IPS-NIHi7 (cell line): ENCODE measurements around the gene SERPINA5.
A peak's percentile ranks its signal among the peaks of the same experiment; 100 is the strongest.

Experiments
- DNase-seq: peaks from one replicate; pipeline ENCODE4 v3.0.0; 2012; ENCODE audit warnings: mixed read lengths; ENCODE audit errors: extremely low spot score

The SERPINA5 gene, protein sequence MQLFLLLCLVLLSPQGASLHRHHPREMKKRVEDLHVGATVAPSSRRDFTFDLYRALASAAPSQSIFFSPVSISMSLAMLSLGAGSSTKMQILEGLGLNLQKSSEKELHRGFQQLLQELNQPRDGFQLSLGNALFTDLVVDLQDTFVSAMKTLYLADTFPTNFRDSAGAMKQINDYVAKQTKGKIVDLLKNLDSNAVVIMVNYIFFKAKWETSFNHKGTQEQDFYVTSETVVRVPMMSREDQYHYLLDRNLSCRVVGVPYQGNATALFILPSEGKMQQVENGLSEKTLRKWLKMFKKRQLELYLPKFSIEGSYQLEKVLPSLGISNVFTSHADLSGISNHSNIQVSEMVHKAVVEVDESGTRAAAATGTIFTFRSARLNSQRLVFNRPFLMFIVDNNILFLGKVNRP

DNA sequence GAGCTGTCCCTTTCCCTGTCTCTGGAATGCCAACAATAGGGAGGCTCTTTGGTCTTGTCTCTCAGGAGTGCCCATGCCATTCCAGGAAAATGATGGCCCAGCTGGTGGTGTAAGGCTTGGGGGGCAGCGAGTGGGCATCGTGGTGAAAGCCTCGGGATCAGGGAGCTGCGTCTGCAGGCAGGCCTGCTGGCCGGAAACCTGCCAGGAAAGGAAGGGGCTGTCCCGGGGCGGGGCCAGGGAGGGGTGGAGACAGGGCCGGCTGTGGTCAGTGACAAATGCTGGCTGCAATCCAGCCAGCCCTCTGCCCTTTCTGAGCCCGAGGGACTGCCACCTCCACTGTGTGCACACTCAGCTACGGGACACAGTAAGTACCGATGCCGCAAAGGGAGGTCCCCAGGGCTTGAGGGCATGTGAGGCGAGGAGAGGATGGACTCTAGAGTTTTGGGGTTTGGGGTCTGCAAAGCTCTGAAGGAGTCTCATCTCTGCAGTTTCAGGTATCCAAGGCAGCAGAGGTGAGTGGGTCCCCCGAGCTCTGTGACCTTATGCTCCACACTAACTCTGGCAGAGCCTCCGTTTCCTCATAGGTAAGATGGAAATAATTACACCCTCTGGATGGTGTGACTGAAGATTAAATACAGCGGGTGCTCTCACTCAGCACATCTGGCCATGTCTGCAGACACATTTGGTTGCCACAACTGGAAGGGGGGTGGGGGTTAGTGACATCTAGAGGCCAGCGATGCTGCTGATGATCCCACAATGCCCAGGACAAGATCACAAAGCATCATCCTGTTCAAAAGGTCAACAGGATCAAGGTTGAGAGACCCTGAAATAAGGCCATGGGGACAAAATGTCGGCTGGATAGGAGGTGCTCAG is at the start of gene SERPINA5:
SERPINA5 (plus strand) TSS at position 300 of the 873 bp plus-strand sequence. CDS start 5,937 bp downstream, outside the sequence.
- DNase-seq, result peak; percentile 79

DNA sequence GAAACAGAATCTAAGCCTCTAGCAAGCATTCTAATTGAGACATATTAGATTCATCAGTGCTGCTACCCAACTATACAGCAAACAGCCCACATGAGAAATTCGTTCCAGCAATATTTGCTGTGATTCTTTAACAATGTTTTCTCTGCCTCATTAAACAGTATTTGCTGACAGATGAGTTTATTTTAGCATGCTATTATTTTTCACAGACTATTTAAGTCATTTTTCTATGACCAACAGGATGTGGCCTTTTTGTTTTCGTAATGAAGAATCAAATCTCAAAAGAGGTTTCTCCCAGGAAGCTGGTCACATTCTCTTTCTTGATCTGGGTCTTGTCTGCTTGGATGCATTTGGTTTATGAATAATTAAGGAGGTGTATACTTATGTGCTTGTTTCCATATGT is 48.8 kb upstream of the SERPINA5 start:
- no peak for DNase-seq

DNA sequence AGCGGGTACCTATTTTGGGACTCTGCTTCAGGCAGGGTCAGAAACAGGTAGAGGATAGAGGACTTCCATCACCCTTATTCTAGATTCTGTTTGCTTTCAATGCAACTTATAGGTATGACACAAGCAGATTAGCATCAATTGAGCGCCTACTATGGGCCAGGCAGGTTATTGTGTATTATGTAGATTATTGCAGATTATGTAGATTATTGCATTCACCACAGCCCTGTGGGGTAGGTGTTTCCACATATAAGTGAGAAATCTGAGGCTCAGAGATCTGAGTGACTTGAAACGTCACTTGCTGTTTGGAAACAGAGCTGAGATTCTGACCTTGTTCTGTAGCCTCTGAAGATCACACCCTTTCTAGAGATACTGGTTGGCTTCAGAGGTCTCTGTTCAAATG is 45.7 kb upstream of the SERPINA5 start:
- DNase-seq, result no peak

DNA sequence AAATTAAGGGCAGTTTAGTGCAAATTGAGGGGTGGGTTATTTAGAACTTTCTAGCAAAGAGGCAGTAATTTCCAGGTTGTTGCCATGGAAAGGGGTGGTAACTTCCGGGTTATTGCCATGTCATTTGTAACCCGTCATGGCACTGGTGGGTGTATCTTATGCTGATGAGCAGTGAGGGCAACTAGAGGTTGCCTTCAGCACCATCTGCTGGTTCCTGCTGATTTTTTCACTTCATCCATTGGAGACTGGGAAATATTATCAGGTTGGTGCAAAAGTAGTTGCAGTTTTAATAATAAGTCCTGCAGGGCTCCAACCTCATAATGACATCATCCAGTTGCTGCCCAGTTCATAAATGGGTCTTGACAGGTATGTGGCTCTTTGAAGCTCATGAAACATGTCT is 44.4 kb upstream of the SERPINA5 start:
- no peak for DNase-seq

DNA sequence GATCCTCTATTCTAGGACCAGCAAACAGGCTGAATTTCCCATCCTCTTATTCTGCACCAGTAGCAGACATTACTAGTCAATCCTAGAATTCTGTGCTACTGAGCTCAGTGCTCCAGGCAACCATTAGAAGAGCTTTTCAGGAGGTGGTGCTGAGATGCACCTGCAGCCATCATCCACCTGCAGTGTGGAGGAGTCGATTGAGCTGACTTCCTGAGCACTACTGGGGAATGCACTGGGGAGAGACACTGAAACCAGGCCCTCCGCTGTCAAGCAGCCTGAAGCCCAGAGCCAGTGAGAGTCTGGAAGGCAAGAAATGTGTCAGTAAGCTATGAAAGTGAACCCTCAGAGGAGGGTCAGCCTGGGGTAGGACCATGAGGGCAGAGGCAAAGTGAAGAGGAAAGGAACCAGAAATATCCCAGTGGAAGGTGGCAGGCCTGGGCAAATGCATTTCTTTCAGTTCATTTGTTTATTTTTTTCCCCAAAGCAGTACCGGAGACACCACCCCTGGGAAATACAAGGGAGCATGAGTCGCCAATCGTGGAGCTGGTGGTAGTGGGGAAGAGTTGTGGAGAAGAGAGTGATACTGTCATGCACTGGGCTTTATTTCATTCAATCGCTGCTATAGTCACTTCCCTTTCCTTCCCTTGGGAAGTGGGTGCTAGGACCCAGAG is 43.0 kb upstream of the SERPINA5 start:
- no peak for DNase-seq

DNA sequence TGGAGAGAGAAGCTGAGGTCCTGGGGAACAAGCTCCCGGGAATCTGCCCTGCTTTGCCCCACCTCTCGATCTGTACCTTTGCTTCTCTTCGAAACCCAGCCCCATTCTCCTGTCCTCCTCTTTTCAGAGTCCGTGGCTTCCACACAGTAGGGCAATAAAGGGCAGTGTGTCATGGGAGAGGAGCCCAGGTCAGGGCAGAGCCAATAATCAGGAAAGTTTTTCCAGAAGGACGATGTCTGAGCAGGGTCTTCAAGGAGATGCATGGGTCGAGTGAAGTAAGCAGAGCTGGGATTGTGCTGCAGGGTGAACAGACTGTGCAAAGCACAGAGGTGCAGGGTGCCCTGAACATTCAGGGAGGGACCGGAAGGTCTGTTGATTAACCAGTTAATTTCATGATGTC is 42.0 kb upstream of the SERPINA5 start:
- no peak for DNase-seq

DNA sequence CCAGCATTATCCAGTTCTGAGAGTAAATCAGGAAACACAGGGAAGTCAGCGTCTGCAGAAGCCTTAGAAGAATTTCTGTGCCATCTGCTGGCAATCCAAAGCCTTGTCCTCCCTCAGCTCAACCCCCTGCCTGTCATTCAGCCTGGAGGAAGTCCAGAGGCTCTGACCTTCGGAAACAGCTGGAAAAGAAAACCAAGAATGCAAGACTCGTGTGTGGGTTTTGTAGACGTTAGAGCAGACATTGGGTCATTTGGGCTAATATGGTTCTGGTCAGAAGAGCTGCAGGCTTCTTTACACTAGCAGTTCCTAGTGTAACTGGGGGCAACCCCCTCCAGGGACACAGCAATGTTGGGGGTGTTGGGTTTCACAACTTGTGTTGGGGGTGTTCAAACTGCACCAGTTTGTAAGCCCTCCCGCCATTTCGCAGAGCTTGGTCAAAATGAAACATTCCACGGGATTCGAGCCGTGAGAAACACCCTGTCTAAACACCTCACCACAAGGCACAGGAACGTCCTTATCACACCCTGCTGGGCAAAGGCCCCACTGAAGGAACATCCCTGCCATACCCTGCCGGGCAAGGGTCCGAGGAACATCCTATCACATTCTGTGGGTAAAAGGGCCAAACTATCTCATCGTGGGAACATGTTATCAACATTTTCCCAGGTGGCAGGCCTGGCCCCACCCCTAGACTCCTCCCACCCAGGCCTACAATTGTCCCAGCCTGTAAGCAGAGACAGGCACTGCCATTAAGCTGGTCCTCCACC is 41.0 kb upstream of the SERPINA5 start:
- no peak for DNase-seq

DNA sequence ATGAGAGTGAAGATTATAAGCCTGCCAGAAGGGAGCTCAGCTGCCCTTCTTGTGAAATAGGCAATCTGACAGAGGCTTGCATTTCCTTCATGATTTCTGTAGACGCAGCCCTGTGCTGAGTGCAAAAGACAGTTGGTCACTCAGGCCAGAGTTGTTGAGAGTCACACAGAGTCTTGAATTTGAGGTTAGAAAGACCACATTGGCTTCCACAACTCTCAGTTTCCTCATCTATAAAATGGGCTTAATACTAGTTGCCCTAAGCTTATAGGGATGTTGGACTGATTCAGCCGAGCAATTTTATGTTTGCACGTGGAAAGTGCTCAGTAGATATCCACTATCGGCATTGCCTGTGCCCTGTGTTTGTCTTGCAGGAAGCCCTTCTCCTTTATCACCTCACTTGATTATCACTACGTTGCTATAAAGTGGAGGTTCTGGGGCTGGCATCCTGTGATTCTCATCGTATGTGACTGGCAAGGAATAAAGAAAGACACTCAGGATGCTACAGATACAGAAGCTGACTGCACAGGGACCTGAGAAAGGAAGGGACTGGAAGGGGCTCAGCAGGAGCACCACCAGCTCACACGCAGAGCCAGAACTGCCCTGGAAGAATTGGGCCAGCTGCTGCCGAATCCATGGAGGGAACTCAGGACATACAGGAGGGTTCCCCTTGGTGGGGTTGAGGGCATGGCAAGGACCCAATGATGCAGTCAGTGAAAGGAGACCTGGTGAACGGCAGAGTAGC is 39.8 kb upstream of the SERPINA5 start:
- DNase-seq, result no peak

DNA sequence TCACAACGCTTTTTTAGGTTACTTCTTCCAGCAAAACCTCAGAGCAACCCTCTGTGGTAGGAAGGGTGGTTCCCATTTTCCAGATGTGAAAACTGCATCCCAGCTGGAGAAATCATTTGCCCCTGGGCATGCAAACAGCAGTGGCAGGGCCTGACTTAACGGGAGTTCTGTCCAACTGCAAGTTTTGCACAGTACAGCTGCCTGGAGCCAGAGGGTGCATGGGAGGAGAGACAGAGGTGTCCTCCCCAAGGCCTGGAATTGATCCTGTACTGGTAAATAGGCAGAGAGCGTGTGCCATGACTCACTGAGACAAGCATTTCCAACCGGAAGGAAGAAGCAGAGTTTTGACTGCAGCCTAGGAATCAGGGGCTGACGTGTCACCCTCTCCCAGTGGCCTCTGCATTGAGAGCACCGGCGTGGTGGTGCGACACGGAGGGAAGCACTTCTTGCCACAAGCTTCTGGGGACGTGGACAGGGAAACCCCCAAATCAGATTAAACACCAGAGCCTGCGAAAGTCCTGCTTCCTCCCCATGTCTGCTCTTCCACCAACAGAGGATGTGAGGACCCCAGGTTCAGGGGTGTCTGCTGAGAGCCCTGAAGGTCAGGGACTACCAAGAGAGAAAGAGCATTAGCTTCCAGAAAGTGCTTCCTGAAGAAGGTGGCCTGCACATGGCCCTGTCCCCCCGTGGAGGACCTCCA is 39.0 kb upstream of the SERPINA5 start:
- no peak for DNase-seq

DNA sequence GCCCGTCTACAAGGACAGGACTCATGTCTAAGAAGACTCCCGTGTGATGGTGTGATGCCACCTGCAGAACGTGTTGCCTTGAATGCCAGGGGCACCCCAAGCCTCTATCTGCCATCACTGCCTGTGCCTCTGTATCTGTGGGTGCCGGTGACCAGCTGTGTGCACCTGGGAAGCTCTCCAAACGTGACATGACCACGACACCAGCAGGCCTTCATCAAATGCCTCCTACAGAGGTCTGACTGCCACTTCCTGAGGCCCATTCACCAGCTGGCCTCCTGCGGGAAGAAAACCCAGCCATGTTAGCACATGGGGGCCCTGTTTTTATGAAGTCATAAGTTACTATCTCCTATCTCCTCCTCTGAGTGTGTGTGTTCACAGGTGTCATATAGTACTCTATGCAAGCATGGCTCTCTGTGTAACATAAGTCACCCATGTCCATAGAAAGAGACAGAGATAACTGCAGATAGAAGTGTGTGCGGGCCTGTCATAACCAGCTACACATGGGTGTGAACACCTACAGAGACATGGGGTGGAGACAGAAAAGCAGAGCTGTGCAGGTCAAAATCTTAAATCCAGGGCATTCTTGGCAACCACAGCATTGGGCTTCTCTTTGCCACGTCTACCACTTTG is 38.3 kb upstream of the SERPINA5 start:
- DNase-seq, result no peak

DNA sequence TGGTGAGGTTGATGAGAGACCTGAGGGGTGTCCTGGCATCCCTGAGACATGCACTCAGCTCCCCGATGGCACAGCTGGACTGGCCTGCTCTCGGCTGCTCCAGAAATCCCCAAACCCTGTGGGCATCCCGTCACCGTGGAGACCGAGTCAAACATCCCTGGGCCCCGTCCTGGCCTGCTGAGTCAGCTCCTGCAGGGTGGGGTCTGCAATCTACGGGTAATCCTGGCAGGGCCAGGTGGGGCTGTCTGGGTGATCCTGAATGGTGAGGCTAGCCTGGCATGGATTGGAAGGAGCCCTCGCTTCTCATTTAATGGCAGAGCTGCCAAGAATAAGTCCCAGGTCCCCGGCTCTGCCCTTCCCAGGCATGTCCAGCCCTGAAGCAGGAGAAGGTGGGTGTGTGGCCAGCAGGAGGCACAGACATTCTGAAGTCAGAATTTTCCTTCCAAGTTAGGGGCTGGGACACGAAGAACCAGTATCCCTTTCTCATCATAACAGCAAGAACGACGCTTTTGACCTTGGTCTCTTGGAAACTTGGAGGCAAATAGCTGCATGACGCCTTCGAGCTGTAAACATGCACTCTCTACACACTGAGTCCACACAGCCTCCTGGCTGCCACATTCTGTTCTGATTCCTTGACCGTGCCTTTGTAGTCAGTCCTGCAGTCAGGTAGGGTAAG is 37.6 kb upstream of the SERPINA5 start:
- DNase-seq, result no peak

DNA sequence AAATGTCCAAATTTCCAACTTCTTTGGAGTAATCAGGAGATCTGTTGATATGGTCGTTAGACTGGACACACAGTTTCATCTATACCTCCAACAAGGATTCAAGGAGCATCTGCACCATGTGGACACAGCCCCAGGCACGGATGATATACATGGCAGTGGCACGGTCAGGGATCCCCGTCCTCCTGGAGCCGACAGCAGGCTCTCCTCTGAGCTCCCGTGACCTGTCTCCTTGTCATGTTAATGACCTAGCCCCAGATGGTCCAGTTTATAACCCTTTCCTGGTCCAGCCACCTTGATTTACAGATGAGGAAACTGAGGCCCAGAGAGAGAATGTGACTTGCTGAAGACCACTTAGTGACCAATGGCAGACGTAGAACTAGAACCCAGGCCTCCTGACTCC is 36.5 kb upstream of the SERPINA5 start:
- DNase-seq, result no peak

DNA sequence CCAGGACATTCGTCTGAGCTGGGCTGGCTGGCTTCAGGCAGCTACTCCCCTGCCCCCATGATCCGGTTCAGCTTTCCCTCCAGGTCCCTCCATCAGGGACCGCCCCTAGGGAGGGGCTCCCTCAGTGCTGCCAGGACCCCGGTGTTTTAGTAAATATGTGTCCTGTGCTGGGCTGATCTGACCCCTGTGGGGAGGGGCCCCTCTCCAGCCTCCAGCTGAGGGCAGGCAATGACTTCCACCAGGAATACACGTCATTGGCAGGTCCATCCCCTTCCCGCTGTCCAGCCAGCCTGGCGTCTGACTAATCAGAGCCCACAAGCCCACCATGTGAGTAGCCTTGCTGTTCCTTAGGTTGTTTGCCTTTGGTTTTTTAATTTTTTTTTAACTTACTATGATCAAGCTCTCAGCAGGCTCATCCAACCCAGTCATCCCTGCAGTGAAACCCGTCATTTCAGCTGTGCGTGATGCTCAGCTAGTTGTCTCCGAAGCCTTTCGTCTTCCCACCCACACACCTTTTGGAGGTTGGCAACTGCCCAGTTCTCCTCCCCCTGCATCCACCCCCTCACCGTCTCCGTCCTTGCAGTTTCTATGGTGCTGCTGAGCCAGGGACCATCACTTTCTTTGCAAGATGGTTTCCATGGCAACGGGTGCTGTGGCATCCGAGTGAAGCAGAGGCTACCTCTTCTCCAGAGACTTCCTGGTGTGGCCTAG is 35.9 kb upstream of the SERPINA5 start:
- DNase-seq, result peak; percentile 39

DNA sequence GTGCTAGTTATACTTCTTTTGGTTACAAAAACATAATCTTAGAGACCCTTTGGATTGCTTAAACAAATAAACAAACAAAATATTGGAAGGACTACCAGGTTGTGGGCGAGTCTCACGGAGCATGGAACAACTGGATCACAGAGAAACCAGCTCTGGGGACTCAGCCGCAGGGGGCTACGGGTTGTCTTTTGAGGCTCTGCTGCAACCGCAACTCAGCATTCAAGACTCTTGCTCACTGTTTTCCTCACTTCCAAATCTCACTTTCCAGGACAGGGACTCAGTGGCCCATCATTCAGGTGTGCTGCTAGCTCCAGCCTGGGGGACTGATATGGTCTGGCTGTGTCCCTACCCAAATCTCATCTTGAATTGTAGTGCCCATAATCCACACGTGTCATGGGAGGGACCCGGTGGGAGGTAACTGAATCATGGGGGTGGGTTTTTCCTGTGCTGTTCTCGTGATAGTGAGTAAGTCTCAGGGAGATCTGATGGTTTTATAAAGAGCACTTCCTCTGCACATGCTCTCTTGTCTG is 34.0 kb upstream of the SERPINA5 start:
- DNase-seq, result no peak

DNA sequence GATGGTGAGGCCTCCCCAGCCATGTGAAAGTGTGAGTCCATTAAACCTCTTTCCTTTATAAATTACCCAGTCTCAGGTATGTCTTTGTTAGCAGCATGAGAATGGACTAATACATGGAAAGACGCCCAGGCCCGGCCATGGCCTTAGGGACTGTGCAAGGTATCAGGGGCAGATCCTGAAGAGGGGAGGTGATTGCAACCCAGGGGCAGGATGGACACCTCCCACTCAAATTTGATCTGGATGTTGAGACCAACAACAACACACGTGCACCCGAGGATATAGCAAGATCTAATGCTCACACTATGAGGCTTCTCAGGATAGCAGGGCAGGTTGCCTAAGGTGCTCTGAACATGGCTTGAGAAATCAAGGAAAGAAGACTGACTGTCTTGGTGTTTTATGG is 33.5 kb upstream of the SERPINA5 start:
- DNase-seq, result no peak

DNA sequence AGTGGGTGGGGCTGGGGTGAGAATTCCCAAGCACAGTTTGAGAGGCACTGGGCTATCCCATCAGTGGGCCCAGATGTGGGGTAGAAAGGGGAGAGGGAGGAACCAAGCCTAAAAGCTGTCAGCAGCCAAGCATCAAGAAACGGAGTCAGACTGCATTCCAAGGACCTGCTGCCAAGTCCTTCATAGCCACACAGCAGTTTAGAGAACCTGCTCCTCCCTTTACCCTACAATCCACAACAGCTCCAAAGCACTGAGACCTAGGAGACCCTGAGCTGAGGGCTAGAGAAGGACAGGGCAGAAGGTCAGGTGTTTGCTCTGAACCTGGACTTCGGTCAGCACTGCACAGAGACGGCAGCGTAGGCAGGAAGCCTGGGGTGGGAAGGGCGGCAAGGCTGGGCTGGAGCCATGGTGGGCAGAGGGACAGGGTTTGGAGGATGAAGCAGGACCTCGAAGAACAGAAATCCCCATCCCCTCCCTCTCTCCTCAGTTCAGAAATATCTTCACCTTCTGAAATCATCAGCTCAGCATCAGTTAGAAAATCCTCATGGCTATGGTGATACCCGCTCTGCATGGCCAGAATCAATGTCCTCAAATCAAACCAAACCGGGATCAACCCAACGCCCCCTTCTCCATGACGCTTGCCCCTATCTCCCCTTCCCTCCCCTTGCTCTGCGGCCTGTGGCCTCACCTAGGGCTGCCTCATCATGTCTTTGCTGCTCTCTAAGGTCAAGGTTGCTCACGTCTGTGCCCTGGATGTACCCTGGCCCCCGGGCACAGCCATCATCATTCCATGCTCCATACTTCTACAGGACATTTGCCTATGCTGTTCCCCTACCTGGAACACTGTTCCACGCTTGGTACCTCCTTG is 32.9 kb upstream of the SERPINA5 start:
- DNase-seq, result no peak
